Superior temporal gyrus (tissue), 1 donor: ENCODE data around the gene MEF2B.
A peak's percentile ranks its signal among the peaks of the same experiment; 100 is the strongest.

Source experiments
- DNase-seq: peaks from one replicate; pipeline ENCODE4 v3.0.0-alpha.2; 2016; ENCODE audit errors: extremely low spot score

MEF2B gene

DNA sequence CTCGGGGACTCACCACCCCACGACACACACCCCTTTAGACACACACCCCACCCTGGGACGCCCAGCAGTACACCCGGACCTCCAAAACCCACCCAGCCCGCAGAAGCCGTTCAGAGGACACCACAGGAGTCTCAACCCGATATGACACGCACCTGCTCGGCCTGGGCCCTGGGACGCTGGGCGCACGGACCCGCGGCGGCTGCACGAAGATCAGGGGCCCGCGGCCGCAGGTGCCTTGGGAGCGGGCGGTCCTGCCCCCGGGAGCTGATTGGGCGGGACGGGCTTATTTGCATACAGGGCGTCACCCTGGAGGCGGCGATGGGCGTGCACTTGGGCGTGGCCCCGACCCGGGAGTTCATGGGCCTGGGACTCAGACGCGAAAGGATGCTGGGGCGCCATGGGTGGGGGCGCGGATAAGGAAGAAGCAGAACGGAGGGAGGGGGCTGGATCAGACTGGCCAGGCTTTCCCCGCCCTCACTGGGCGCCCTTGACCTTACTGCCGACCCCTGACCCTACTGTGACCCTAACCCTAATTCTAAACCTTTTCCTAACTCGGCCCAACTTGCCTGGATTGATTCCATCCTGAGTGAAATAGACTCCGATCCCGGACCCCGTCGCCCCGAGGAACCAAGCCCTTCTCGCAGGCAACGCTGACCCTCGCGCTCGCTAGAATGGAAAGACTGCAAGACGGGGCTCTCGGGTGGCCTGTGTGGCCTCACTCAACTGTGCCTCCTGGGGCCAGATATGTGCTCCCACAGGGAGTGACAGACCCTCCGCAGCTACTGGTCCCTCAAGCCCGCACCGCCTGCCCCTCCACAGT, at the start of gene MEF2B:
Gene MEF2B (minus strand): TSS at position 211 of the 820 bp plus-strand sequence. CDS start 19,528 bp downstream, outside the sequence.
- DNase-seq, result peak; percentile 12

GRCh38 chr19:19218911-19219310, 48.8 kb upstream of the MEF2B start:
- no peak for DNase-seq

- DNase-seq, result no peak
Measured at GRCh38 chr19:19217099-19217498, 47.0 kb upstream of the MEF2B start.

- no peak for DNase-seq
Measured at GRCh38 chr19:19215792-19216191, 45.7 kb upstream of the MEF2B start.

- no peak for DNase-seq
Measured at GRCh38 chr19:19214892-19215291, 44.8 kb upstream of the MEF2B start.

DNA sequence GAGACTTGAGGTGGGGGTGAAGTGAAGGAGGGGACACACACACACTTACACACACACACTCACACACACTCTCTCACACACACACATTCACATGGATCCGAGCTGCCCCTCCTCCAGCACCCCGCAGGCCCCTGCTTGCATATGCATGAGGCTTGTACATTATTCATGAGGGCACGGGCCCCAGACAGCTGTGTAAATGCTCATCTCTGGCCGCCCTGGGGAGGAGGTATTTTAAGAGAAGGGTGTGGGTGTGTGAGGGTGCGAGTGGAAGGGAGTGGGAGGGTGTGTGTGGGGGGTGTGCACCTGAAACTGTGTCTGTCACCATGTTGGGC, 44.1 kb upstream of the MEF2B start:
- DNase-seq, result no peak

DNA sequence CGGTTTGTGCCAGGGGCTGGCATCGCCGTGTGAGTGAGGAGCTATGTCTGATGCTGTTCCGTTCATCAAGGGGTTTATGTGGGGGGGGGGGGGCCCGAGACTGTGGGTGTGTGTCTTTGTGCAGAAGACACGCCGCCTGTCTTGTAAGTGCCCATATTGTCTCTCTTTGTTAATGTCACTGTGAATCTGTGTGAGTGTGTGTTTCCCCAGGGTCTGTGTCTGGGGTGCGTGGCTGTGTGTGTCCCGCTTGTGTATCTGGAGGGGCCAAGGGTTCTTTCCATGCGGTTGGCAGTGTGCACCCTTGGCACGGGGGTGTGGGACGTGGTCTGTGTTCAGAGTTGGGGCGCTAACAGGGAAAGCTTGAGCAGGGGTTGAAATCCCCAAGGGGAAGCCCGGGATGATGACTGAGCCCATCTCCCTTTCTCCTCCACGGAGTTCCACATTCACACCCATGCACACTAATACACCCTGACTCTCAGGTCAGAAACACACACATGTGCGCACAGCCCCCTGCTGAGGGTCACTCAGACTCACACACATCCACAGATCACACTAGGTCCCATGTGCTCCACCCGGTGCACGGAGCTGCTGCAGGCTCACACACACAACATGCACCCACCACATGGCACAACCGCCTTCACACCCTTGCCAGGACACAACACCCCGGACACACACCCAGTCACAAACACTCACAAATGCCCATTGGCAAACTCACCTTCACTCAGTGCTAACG, 43.5 kb upstream of the MEF2B start:
- DNase-seq, result no peak

- DNase-seq, result no peak
Measured at GRCh38 chr19:19212916-19213315, 42.9 kb upstream of the MEF2B start.

DNA sequence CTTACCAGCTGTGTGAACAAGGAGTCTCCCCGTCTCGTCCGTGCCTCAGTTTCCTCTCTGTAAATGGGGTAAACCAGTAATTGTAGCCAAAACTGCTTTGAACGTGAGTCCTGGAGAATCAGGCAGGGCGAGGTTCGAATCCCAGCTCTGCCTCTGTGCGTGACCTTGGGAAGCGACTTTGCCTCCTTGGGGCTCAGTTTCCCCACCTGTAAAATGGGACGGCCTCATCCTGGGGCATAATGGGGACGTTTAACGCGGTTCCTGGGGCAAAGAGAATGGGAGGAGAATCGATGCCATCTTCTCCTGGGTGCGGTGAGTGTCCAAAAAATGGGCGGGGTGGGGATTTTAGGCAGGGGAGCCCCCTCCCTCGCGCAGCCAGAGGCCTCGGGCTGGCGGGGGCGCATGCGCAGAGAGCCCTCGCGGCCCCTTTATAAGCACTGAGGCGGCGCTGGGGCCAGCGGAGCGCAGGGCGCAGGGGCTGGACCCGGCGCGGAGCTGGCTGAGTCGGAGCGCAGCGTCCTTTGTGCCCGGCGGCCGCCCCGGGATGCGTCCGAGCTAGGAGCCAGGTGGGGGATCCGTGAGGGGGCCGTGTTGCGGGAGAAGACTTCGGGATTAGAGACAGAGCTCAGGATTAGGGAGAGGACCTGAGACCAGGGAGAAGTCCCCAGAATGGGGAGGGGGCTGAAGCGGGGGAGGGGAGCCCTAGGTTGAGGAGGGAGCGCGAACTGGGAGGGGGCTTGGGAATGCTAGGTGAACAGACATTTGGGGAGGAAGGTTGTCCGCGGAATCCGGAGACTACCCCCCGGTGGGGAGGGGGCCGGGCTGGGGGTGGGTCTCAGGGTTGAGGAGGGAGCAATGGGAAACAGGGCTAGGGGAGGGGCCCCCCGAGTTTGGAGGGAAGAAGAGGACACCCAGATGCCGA, 41.7 kb upstream of the MEF2B start, which contains the start of gene NCAN:
Gene NCAN (plus strand): TSS at position 460 of the 922 bp plus-strand sequence. CDS start 4,996 bp downstream, outside the sequence.
- DNase-seq, result peak; percentile 38

GRCh38 chr19:19209372-19209771, 39.3 kb upstream of the MEF2B start:
- DNase-seq, result no peak

GRCh38 chr19:19207637-19208572, 37.8 kb upstream of the MEF2B start:
- DNase-seq, result no peak

- DNase-seq, result no peak
Measured at GRCh38 chr19:19206938-19207337, 36.9 kb upstream of the MEF2B start.

DNA sequence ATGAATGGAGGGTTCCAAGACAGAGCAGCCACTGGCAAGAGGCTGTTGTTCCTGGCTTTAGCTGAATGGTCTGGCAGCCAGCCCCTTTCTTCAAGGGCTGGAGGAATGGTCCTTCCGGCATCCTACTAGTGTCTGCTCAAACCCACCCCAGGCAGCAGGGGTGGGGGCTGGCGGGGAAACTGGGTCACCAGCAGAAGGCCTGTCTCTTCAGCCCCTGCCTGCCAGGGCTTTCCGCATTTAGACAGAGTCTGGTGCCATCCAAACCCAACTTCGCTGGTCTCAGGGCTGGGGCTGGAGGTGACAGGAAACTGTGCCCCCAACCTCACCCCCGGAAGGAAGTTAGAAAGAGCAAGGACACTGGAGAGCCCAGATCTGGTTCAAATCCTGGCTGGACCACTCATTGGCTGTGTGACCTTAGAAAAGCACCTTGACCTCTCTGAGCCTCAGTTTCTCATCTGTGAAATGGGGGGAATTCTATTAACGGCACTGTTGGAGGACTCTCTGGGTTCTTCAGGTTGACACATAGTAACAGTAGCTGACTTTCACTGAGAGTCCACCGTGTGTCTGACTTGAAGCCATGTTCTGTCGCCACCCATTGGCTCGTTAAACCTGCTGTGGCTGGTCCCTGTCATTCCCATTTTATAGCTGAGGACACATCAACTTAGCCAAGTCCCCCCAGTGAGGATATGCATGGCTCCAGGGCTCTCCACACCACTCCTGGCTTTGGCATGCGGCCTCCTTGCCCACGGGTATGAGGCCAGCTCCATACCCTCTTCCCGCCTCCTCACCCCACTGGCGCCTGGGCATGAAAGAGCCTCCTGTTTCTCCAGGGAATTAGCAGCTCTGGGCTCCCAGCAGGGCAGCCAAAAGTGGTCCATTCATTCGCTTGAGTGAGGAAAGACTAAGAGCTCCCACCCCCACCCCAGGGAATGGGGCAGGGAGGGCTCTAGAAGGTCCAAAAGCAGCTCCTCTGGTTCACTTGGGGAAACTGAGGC, 35.6 kb upstream of the MEF2B start:
- DNase-seq, result peak; percentile 25

DNA sequence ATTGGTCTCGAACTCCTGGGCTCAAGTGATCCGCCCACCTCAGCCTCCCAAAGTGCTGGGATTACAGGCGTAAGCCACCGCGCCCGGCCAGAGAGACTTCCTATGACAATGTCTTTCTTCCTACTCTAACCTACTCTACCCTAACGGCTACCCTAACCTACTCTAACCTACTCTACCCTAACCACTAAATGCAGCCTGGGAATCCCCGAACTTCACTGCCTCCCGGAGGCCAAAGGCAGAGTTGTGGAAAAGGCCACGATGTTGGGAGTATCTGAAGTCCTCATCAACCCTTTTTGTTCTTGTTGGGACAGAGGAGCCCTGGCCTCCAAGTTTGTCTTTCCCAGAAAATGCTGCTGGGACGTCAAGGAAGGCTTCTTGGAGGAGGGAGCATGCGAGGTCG, 34.1 kb upstream of the MEF2B start:
- no peak for DNase-seq

GRCh38 chr19:19203012-19203856, 33.2 kb upstream of the MEF2B start, which contains the start of gene NR2C2AP:
NR2C2AP (minus strand) TSS chr19:19203414; CDS start chr19:19203060, 354 bp downstream.
- DNase-seq, result peak; percentile 94

- no peak for DNase-seq
Measured at GRCh38 chr19:19202707-19203011, 32.6 kb upstream of the MEF2B start.

DNA sequence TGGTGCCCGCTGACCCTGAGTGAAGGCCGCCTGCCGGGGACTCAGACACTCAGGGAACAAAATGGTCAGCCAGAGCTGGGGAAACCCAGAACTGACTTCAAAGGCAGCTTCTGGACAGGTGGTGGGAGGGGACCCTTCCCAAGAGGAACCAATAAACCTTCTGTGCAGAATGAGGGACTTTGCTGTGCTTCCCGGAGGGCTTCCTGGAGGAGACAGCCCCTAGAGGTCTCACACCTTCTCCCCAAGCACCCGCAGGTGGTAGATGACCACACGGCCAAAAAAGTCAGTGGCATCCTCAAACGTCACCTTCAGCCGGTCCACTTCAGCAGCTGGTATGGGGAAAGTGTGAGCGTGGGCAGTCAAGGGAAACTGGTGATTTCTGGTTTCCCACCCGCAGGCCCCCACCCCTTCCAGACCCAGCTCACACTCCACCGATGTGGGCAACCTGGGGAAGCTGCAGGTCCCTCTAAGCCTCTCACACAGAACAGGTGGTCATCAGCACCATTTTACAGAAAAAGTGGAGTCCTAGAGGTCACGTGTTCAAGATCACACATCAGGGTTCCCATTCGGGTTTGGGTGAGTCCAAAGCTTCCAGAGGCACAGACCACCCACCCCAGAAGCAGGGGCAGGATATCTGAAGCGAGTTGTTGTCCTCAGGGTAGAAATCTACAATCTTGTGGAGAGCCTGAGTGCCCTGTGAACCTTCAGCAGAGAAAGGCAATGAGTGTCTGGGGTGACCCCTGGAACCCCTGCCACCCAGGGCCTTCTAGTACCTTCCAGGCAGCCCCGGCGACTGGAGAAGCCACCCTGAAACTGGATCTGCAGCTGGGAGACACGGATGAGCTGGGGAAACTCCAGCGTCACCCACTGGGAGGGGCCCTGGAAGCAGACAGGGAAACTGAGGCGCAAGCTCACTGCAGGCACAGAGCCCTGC, 31.9 kb upstream of the MEF2B start:
- DNase-seq, result no peak

GRCh38 chr19:19193926-19194325, 23.9 kb upstream of the MEF2B start:
- no peak for DNase-seq
